GM10248 (cell line): ENCODE data around the gene YTHDC1.

Source experiments
- CTCF ChIA-PET: fragments of 300-600 bp; sonication (Branson Sonifier 250); formaldehyde crosslinking; extraction: SDS; loops from one replicate; lab custom pipeline; 2021; ENCODE audit warnings: antibody characterized with exemption; lab: Yijun Ruan, JAX
- POLR2A ChIA-PET: fragments of 350-650 bp; sonication (Branson Sonifier 250); formaldehyde crosslinking; extraction: SDS; loops from one replicate; lab custom pipeline; 2020; ENCODE audit warnings: antibody characterized with exemption; lab: Yijun Ruan, JAX
- DNase-seq: peaks from one replicate; pipeline ENCODE4 v3.0.0; 2012; ENCODE audit errors: extremely low spot score
- TF ChIP-seq, protein P1 (sequence below): IDR thresholded peaks from 2 replicates; pipeline ENCODE4 v1.5.1; 2012; ENCODE audit warnings: mild to moderate bottlenecking, low read depth; ENCODE audit errors: extremely low read depth, missing control alignments, control extremely low read depth

Gene YTHDC1

DNA sequence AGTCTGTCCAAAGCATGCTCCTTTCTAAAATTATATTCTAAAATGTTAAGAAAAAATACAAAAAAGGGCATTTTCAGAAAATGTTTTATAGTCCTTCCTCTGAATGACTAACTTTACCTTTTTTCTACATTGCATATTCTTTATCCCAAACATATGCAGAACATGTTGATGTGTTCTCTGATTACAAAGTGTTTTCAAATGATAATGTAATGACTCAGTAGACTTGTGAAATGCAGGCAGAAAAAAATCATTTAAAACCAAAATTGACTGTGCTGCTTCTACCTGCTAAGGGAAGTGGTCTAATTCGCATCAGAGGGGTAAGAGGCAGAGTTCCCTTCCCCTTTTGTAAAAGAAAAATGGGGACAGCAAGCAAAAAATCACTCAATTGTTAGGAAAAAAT lies 22.7 kb upstream of the YTHDC1 start:
- POLR2A ChIA-PET = no interaction called here
- TF ChIP-seq, protein P1, sequence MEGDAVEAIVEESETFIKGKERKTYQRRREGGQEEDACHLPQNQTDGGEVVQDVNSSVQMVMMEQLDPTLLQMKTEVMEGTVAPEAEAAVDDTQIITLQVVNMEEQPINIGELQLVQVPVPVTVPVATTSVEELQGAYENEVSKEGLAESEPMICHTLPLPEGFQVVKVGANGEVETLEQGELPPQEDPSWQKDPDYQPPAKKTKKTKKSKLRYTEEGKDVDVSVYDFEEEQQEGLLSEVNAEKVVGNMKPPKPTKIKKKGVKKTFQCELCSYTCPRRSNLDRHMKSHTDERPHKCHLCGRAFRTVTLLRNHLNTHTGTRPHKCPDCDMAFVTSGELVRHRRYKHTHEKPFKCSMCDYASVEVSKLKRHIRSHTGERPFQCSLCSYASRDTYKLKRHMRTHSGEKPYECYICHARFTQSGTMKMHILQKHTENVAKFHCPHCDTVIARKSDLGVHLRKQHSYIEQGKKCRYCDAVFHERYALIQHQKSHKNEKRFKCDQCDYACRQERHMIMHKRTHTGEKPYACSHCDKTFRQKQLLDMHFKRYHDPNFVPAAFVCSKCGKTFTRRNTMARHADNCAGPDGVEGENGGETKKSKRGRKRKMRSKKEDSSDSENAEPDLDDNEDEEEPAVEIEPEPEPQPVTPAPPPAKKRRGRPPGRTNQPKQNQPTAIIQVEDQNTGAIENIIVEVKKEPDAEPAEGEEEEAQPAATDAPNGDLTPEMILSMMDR = no peak
- DNase-seq = no peak
- CTCF ChIA-PET = no interaction called here

DNA sequence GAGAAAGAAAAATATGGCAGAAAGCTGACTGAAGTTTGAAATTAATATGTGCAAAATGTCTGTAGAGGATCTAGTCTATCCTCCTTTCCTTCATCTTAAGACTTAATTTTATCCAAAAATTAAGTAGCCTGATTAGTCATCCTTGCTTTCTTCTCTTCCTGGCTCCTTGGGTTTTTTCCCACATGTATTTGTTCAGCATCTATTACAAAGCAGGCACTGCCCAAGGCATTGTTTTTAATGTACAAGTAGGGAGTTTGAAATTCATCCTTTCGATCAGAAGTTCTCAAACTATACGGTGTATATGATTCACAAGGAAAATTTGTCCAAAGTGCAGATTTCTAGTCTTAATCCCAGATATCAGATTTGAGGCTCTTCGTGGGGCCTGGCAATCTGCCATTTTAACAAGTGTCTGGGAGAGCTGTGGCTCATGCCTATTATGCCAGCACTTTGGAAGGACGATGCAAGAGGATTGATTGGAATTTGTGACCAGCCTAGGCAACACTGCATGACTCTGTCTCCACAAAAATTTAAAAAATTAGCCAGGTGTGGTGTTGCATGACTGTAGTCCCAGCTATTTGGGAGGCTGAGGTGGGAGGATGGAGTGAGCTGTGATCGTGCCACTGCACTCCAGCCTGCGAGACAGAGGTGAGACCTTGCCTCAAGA lies 19.4 kb upstream of the YTHDC1 start:
- ChIA-PET CTCF (interaction anchor here (1.5 kb wide), 1 partner anchor 36 kb away, joined by 3 read pairs; no protein-coding TSS in a partner anchor), POLR2A (no interaction called here)
- DNase-seq = no peak
- TF ChIP-seq, protein P1 = no peak

DNA sequence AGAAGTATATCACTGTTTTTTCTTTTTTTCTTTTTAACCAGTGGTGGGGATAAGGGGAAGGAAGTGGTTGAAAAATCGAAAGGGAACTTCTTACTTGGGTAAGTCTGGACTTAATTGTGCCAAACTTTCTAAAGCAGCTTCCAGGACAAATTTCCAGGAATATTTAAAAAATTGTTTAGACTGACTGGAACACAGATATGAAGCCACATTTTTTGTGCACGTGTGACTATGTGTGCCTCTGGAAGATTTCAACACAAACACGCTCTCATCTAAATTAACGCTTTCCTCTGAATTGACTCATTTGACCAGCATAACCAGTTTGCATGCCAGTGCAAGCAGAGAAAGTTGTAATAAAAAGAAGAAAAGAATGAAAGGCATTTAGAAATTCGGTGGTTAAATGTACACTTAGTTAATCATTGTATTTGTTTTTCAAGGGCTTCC lies 18.8 kb upstream of the YTHDC1 start:
- no peak for DNase-seq
- CTCF ChIA-PET = interaction anchor here (1.4 kb wide), 1 partner anchor 9 kb away, joined by 10 read pairs; no protein-coding TSS in a partner anchor

DNA sequence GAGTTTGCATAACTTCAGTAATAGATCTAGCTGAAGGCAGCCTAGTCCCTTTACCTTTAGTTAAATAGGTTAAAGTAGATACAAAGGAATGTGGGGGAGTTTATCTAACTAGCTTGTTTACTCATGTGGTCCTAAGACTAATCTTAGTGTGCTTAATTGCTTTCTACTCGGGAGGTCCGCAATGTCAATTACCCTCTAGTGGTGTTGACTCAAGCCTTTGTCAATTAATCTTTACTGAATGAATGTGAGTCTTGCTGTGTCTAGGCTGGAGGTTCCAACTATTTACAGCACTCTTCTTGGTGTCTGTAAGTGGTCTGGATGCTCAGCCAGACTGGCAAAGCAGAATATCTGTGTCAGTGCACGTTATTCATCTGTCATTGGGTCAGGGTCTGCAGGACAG lies 17.9 kb upstream of the YTHDC1 start:
- TF ChIP-seq, protein P1 = no peak
- ChIA-PET CTCF (interaction anchor here (1.1 to 1.4 kb wide), 2 partner anchors 10 to 23 kb away, joined by 3 to 10 read pairs; no protein-coding TSS in a partner anchor), POLR2A (no interaction called here)
- no peak for DNase-seq

More for the DNA sequence above, 18.8 kb upstream of the YTHDC1 start:
- TF ChIP-seq, protein P1 = no peak
- POLR2A ChIA-PET = no interaction called here

DNA sequence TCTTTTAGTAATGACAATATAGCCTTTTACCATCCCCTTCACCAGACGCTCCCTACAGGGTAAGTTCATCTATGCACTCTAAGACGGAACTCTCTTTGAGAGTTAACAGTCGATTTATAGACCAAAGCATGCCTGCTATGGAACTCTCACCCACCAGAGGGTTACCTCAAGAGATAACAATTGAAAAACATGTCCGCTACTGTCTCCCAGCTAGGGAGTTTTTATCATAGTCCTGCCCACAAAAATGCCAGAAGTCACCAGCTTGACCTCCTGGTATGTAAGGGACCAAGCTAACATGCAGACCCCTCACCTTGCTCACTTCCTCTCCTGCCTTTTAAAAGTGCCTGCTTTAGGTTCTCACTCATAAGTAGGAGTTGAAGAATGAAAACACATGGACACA lies 16.7 kb upstream of the YTHDC1 start:
- TF ChIP-seq, protein P1 = no peak
- no peak for DNase-seq
- POLR2A ChIA-PET = no interaction called here
- CTCF ChIA-PET = no interaction called here

DNA sequence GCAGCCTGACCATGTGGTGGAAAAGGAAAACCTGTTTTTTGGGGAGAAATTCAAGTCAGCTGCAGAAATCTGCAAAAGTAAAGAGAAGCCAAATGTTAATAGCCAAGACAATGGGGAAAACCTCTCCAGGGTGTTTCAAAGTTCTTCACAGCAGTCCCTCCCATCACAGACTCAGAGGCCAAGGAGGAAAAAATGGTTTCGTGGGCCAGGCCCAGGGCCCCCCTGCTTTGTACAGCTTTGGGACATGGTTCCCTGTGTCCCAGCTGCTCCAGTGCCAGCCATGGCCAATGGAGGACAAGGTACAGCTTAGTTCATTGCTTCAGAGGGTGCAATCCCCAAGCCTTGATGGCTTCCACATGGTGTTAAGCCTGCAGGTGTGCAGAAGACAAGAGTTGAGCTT lies 15.2 kb upstream of the YTHDC1 start:
- TF ChIP-seq, protein P1 = no peak
- no peak for DNase-seq
- ChIA-PET CTCF (no interaction called here), POLR2A (no interaction called here)
